SK-N-SH (cell line): Measurements from ENCODE around the gene EVC. TPM values are rescaled to one million over a fixed set of nuclear protein-coding genes. Genes with fewer than 3 reads are reported as not detected.

ENCODE experiments used
- CTCF ChIA-PET: fragments of 300-600, 350-600 bp; formaldehyde crosslinking; extraction: SDS; loops from one replicate; lab custom pipeline; 2021; lab: Yijun Ruan, JAX
- POLR2A ChIA-PET: fragments of 350-600 bp; sonication (Branson Sonifier 250); formaldehyde crosslinking; extraction: SDS; loops from one replicate; lab custom pipeline; 2020; ENCODE audit warnings: antibody characterized with exemption, inconsistent platforms; lab: Yijun Ruan, JAX
- DNase-seq: peaks from one replicate; pipeline ENCODE4 v3.0.0; 2012
- H2AFZ ChIP-seq: fragments of 200-600 bp; sonication (generic); 2 replicates; pipeline ENCODE4 v1.8.1; 2016; ENCODE audit warnings: antibody characterized with exemption, mild to moderate bottlenecking, low read depth
- H3F3A ChIP-seq: fragments of 200-600 bp; sonication (generic); replicated peaks from 2 replicates; pipeline ENCODE3; 2016; ENCODE audit warnings: antibody characterized with exemption, mild to moderate bottlenecking; ENCODE audit not compliant: insufficient read depth
- H3K27ac ChIP-seq, 2 experiments: fragments of 200-500 bp in 1 of 2; fragments of 200-600 bp in 1 of 2; sonication (Bioruptor generic) in 1 of 2; sonication (generic), shearing (Covaris generic) in 1 of 2; 2 replicates each; pipeline versions ENCODE4 v1.5.1 to v1.6.1; 2014 to 2016; ENCODE audit warnings: low read depth in 2 of 2, inconsistent platforms in 1 of 2, low read length in 1 of 2, mild to moderate bottlenecking in 1 of 2, mixed read lengths in 1 of 2
- H3K27me3 ChIP-seq: fragments of 200-600 bp; sonication (generic), shearing (Covaris generic); 2 replicates; pipeline ENCODE4 v1.6.1; 2016; ENCODE audit warnings: mixed run types; ENCODE audit not compliant: insufficient read depth
- H3K36me3 ChIP-seq, 2 experiments: fragments of 200-500 bp in 1 of 2; fragments of 200-600 bp in 1 of 2; sonication (Bioruptor generic) in 1 of 2; sonication (generic) in 1 of 2; replicated peaks in 1 of 2; 2 replicates each; pipeline versions ENCODE3 to v1.5.1; 2014 to 2016; ENCODE audit warnings: low read length in 1 of 2, mild to moderate bottlenecking in 1 of 2; ENCODE audit not compliant: insufficient read depth in 2 of 2, control insufficient read depth in 1 of 2
- H3K4me1 ChIP-seq, 2 experiments: fragments of 200-500 bp in 1 of 2; fragments of 200-600 bp in 1 of 2; sonication (Bioruptor generic) in 1 of 2; sonication (generic), shearing (Covaris generic) in 1 of 2; 2 replicates each; pipeline versions ENCODE4 v1.5.1 to v1.6.1; 2014 to 2016; ENCODE audit warnings: low read depth in 1 of 2, low read length in 1 of 2, mixed run types in 1 of 2; ENCODE audit not compliant: insufficient read depth in 2 of 2, control insufficient read depth in 1 of 2
- H3K4me2 ChIP-seq: fragments of 200-600 bp; sonication (generic), shearing (Covaris generic); 2 replicates; pipeline ENCODE4 v1.6.1; 2017; ENCODE audit warnings: mixed run types
- H3K4me3 ChIP-seq, 2 experiments: fragments of 200-500 bp in 1 of 2; fragments of 200-600 bp in 1 of 2; sonication (Bioruptor generic) in 1 of 2; sonication (generic), shearing (Covaris generic) in 1 of 2; 2 replicates each; pipeline versions ENCODE4 v1.5.1 to v1.8.1; 2014 to 2016; ENCODE audit warnings: low read depth in 2 of 2, inconsistent platforms in 1 of 2, low read length in 1 of 2, mild to moderate bottlenecking in 1 of 2, mixed read lengths in 1 of 2, moderate library complexity in 1 of 2
- H3K79me2 ChIP-seq: fragments of 200-600 bp; sonication (generic); 2 replicates; pipeline ENCODE4 v1.8.1; 2017; ENCODE audit warnings: mild to moderate bottlenecking; ENCODE audit not compliant: insufficient read depth
- H3K9ac ChIP-seq: fragments of 200-600 bp; sonication (generic); 2 replicates; pipeline ENCODE4 v1.6.1; 2017; ENCODE audit warnings: mixed run types
- H3K9me2 ChIP-seq: fragments of 200-600 bp; sonication (generic); 2 replicates; pipeline ENCODE4 v1.6.1; 2017; ENCODE audit warnings: mixed run types
- H3K9me3 ChIP-seq: fragments of 200-600 bp; sonication (generic); 2 replicates; pipeline ENCODE4 v1.6.1; 2017; ENCODE audit warnings: mixed run types, mild to moderate bottlenecking, moderate library complexity
- H4K20me1 ChIP-seq: fragments of 200-600 bp; sonication (generic); 2 replicates; pipeline ENCODE4 v1.6.1; 2017; ENCODE audit warnings: mild to moderate bottlenecking, mixed run types; ENCODE audit not compliant: insufficient read depth
- EP300 ChIP-seq, 2 experiments: IDR thresholded peaks; 2 replicates each; pipeline versions ENCODE4 v1.4.0 to v1.6.1; 2012; ENCODE audit warnings: borderline replicate concordance in 1 of 2, low read depth in 1 of 2, low read length in 1 of 2
- FOSL2 ChIP-seq: IDR thresholded peaks from 2 replicates; pipeline ENCODE4 v1.4.0; 2012; ENCODE audit warnings: low read depth, mild to moderate bottlenecking, moderate library complexity, borderline replicate concordance
- FOXM1 ChIP-seq: IDR thresholded peaks from 2 replicates; pipeline ENCODE4 v1.4.0; 2012; ENCODE audit warnings: low read depth, mild to moderate bottlenecking
- GATA2 ChIP-seq: sonication (generic); formaldehyde crosslinking; IDR thresholded peaks from 2 replicates; pipeline ENCODE4 v1.5.0; 2020; ENCODE audit warnings: mild to moderate bottlenecking, missing genetic modification reagents
- IRF3 ChIP-seq: fragments of 150-350 bp; IDR thresholded peaks from 2 replicates; pipeline ENCODE4 v1.6.1; 2016; ENCODE audit warnings: mild to moderate bottlenecking, low read depth, low read length
- MEF2A ChIP-seq: IDR thresholded peaks from 2 replicates; pipeline ENCODE4 v1.4.0; 2012; ENCODE audit warnings: low read depth, borderline replicate concordance
- NFIC ChIP-seq: IDR thresholded peaks from 2 replicates; pipeline ENCODE4 v1.4.0; 2012; ENCODE audit warnings: borderline replicate concordance
- RAD21 ChIP-seq: IDR thresholded peaks from 2 replicates; pipeline ENCODE4 v1.6.1; 2012; ENCODE audit warnings: mild to moderate bottlenecking, low read length
- RCOR1 ChIP-seq: fragments of 150-350 bp; IDR thresholded peaks from 2 replicates; pipeline ENCODE4 v1.6.1; 2017; ENCODE audit warnings: antibody characterized with exemption, low read length
- RFX5 ChIP-seq: IDR thresholded peaks from 2 replicates; pipeline ENCODE4 v1.6.1; 2012; ENCODE audit warnings: mild to moderate bottlenecking, improper control_type of control experiment, low read length
- RXRA ChIP-seq: IDR thresholded peaks from 2 replicates; pipeline ENCODE4 v1.4.0; 2012; ENCODE audit warnings: low read depth, mild to moderate bottlenecking, borderline replicate concordance
- SIN3A ChIP-seq: IDR thresholded peaks from 2 replicates; pipeline ENCODE4 v1.6.1; 2012; ENCODE audit warnings: low read depth, mild to moderate bottlenecking, low read length, moderate library complexity, borderline replicate concordance
- TAF1 ChIP-seq: IDR thresholded peaks from 2 replicates; pipeline ENCODE4 v1.6.1; 2012; ENCODE audit warnings: low read depth, mild to moderate bottlenecking, low read length, moderate library complexity, borderline replicate concordance
- TEAD4 ChIP-seq: IDR thresholded peaks from 2 replicates; pipeline ENCODE4 v1.4.0; 2012; ENCODE audit warnings: mild to moderate bottlenecking, borderline replicate concordance; ENCODE audit not compliant: insufficient read depth
- ZBTB33 ChIP-seq: IDR thresholded peaks from 2 replicates; pipeline ENCODE4 v1.4.0; 2012; ENCODE audit warnings: low read depth, borderline replicate concordance
- WGBS: methylation state at CpG from one replicate; pipeline ENCODE4 v1.1.6; 2017; ENCODE audit warnings: low lambda C conversion rate; 5-methylcytosine and 5-hydroxymethylcytosine counted together
- polyA plus RNA-seq, 3 experiments: library from polyadenylated mRNA; depleted of rRNA; stranded (reverse); fragments of >200 nt; gene quantifications; 2 replicates each; pipeline ENCODE4 v1.2.3, GENCODE V29; 2012

EVC gene
- polyA plus RNA-seq, 1 of the 3 experiments (the other 2 are of a cell fraction) = 3.8 TPM

GRCh38 chr4:5760246-5760645, 49.2 kb downstream of the EVC start:
- H2AFZ ChIP-seq = no peak overlapping the region
- H3K9me3 ChIP-seq = no peaks in the 10 kb centered on the region
- TF ChIP-seq NFIC (no peak), EP300 (IDR thresholded peaks at IDR 0.05; ENCODE audit: borderline replicate concordance in 1 of 2, low read depth in 1 of 2, low read length in 1 of 2) (no peak), TAF1 (no peak), RXRA (no peak), MEF2A (no peak), ZBTB33 (no peak), SIN3A (no peak), GATA2 (CRISPR knock-in tag) (no peak), IRF3 (no peak), RCOR1 (no peak), RAD21 (no peak), RFX5 (no peak)
- TF ChIP-seq, all 33 proteins: peak for 0
- peaks cover 0 to 7% of the 10 kb centered on the region in 2 experiments; a peak in 2 of 4 replicates for H3K4me1 ChIP-seq
- H3K9me2 ChIP-seq = no peaks in the 10 kb centered on the region
- H3K4me3 ChIP-seq = no peak overlapping the region
- peaks cover 13% of the 10 kb centered on the region for H3F3A ChIP-seq
- H3K27ac ChIP-seq = no peak overlapping the region
- no peak overlapping the region for H3K9ac ChIP-seq
- H4K20me1 ChIP-seq = no peaks in the 10 kb centered on the region
- no peaks in the 10 kb centered on the region for H3K27me3 ChIP-seq
- WGBS = 97% methylated on average over 5 of the region's 5 CpGs
- ChIA-PET POLR2A (interaction anchor here (0.7 kb wide), 1 partner anchor 47 kb away, joined by 3 read pairs; no protein-coding TSS in a partner anchor), CTCF (interaction anchor here (1.1 kb wide), 1 partner anchor 30 kb away, joined by 3 read pairs; no protein-coding TSS in a partner anchor)
- no peak for DNase-seq
- no peak overlapping the region for H3K4me2 ChIP-seq
- peaks cover 10 to 15% of the 10 kb centered on the region in 2 experiments for H3K36me3 ChIP-seq
- H3K79me2 ChIP-seq = no peaks in the 10 kb centered on the region

- Histone ChIP-seq H3K79me2 (no peaks in the 10 kb centered on the region), H3F3A (peaks cover 13% of the 10 kb centered on the region), H3K27ac (no peak overlapping the region), H3K36me3 (peaks cover 10 to 12% of the 10 kb centered on the region in 2 experiments), H3K9me3 (no peaks in the 10 kb centered on the region), H3K4me1 (peaks cover 0 to 7% of the 10 kb centered on the region in 2 experiments; a peak in 2 of 4 replicates), H3K4me3 (no peak overlapping the region), H2AFZ (no peak overlapping the region), H3K27me3 (no peaks in the 10 kb centered on the region), H3K4me2 (no peak overlapping the region), H4K20me1 (no peaks in the 10 kb centered on the region), H3K9ac (no peak overlapping the region), H3K9me2 (no peaks in the 10 kb centered on the region)
- TF ChIP-seq GATA2 (CRISPR knock-in tag) = no peak
- no peak for TF ChIP-seq FOSL2
- TF ChIP-seq FOXM1 = no peak
- no peak for TF ChIP-seq TEAD4
- no peak for TF ChIP-seq RXRA
- no peak for TF ChIP-seq IRF3
- no peak for TF ChIP-seq RCOR1
- 87% methylated on average over 4 of the region's 9 CpGs for WGBS
- no peak for DNase-seq
- CTCF ChIA-PET = interaction anchor here (1.1 kb wide), 1 partner anchor 30 kb away, joined by 3 read pairs; no protein-coding TSS in a partner anchor
- POLR2A ChIA-PET = no interaction called here
Measured at GRCh38 chr4:5760936-5761480, 50.0 kb downstream of the EVC start.
